Activated CD4-positive, alpha-beta T cell treated with anti-CD3 and anti-CD28 coated beads, Interleukin-2, amount 10 ng/mL, durations not matched to agents 24 days and 14 days (primary cell): ENCODE measurements around the gene SNX17. TPM values are rescaled to one million over a fixed set of nuclear protein-coding genes. Genes with fewer than 3 reads are reported as not detected.

Experiments
- DNase-seq: peaks from one replicate; pipeline ENCODE4 v3.0.0; 2022
- H3K27ac Mint-ChIP-seq: one replicate; pipeline ENCODE4 v1.8.0; 2022; ENCODE audit warnings: mild to moderate bottlenecking, mixed read lengths
- H3K27me3 Mint-ChIP-seq: one replicate; pipeline ENCODE4 v1.8.0; 2022; ENCODE audit warnings: mixed read lengths
- H3K36me3 Mint-ChIP-seq: one replicate; pipeline ENCODE4 v1.8.0; 2022; ENCODE audit warnings: low read depth, mild to moderate bottlenecking, mixed read lengths
- H3K4me1 Mint-ChIP-seq: one replicate; pipeline ENCODE4 v1.8.0; 2021; ENCODE audit warnings: mixed read lengths
- H3K4me3 Mint-ChIP-seq: one replicate; pipeline ENCODE4 v1.8.0; 2022; ENCODE audit warnings: mild to moderate bottlenecking, moderate library complexity, mixed read lengths
- H3K9me3 Mint-ChIP-seq: one replicate; pipeline ENCODE4 v1.8.0; 2021; ENCODE audit warnings: mixed read lengths
- intact Hi-C: fragments of 100-400 bp; cut with micrococcal nuclease; formaldehyde crosslinking; loops from one replicate; pipeline ENCODE4 v1.15.1; 2023
- total RNA-seq: library from RNA; stranded (reverse); gene quantifications from 2 replicates; pipeline ENCODE4 v1.2.3, GENCODE V29; 2022

Gene SNX17
- total RNA-seq, 1 donor from 2014 or later: 120 TPM

- H3K4me3 Mint-ChIP-seq: no peak overlapping the region
- no peaks in the 10 kb centered on the region for H3K9me3 Mint-ChIP-seq
- H3K36me3 Mint-ChIP-seq: peaks cover 71% of the 10 kb centered on the region
- peaks cover 38% of the 10 kb centered on the region for H3K4me1 Mint-ChIP-seq
- DNase-seq: no peak
- intact Hi-C loops: no loop called here
- no peak overlapping the region for H3K27ac Mint-ChIP-seq
- H3K27me3 Mint-ChIP-seq: no peaks in the 10 kb centered on the region
Measured at GRCh38 chr2:27376151-27376865, 5.9 kb downstream of the SNX17 start.

- intact Hi-C loops: no loop called here
- Mint-ChIP-seq H3K4me1 (peaks cover 35% of the 10 kb centered on the region), H3K27ac (no peak overlapping the region), H3K4me3 (no peak overlapping the region), H3K9me3 (no peaks in the 10 kb centered on the region), H3K27me3 (no peaks in the 10 kb centered on the region), H3K36me3 (peaks cover 74% of the 10 kb centered on the region)
- no peak for DNase-seq
Measured at GRCh38 chr2:27376866-27377617, 6.6 kb downstream of the SNX17 start.

- intact Hi-C loops: no loop called here
- Mint-ChIP-seq H3K4me3 (peak overlapping the region; percentile 12), H3K36me3 (peaks cover 72% of the 10 kb centered on the region), H3K27ac (peak overlapping the region; percentile 68), H3K27me3 (no peaks in the 10 kb centered on the region), H3K9me3 (no peaks in the 10 kb centered on the region), H3K4me1 (peaks cover 32% of the 10 kb centered on the region)
- DNase-seq: no peak
Measured at GRCh38 chr2:27377618-27378095, 7.2 kb downstream of the SNX17 start.

GRCh38 chr2:27378096-27378808 is 7.8 kb downstream of the SNX17 start:
- H3K4me3 Mint-ChIP-seq: no peak overlapping the region
- intact Hi-C loops: no loop called here
- H3K4me1 Mint-ChIP-seq: peaks cover 28% of the 10 kb centered on the region
- H3K9me3 Mint-ChIP-seq: no peaks in the 10 kb centered on the region
- H3K36me3 Mint-ChIP-seq: peaks cover 68% of the 10 kb centered on the region
- H3K27me3 Mint-ChIP-seq: no peaks in the 10 kb centered on the region
- DNase-seq: no peak
- no peak overlapping the region for H3K27ac Mint-ChIP-seq

- H3K4me1 Mint-ChIP-seq: peaks cover 30% of the 10 kb centered on the region
- H3K27ac Mint-ChIP-seq: peak overlapping the region; percentile 96
- intact Hi-C loops: no loop called here
- H3K36me3 Mint-ChIP-seq: peaks cover 70% of the 10 kb centered on the region
- no peaks in the 10 kb centered on the region for H3K27me3 Mint-ChIP-seq
- no peaks in the 10 kb centered on the region for H3K9me3 Mint-ChIP-seq
- peak overlapping the region; percentile 95 for H3K4me3 Mint-ChIP-seq
- no peak for DNase-seq
Measured at GRCh38 chr2:27378809-27379290, 8.4 kb downstream of the SNX17 start.

GRCh38 chr2:27379383-27379835 is 9.0 kb downstream of the SNX17 start:
- peaks cover 31% of the 10 kb centered on the region for H3K4me1 Mint-ChIP-seq
- intact Hi-C loops: no loop called here
- H3K4me3 Mint-ChIP-seq: peak overlapping the region; percentile 95
- no peaks in the 10 kb centered on the region for H3K27me3 Mint-ChIP-seq
- H3K27ac Mint-ChIP-seq: peak overlapping the region; percentile 96
- H3K36me3 Mint-ChIP-seq: peaks cover 75% of the 10 kb centered on the region
- no peak for DNase-seq
- H3K9me3 Mint-ChIP-seq: no peaks in the 10 kb centered on the region

- Mint-ChIP-seq H3K4me3 (peak overlapping the region; percentile 95), H3K36me3 (peaks cover 73% of the 10 kb centered on the region), H3K9me3 (no peaks in the 10 kb centered on the region)
Measured at GRCh38 chr2:27379836-27380625, 9.6 kb downstream of the SNX17 start.

GRCh38 chr2:27380626-27381545 is 10.5 kb downstream of the SNX17 start, which contains the start of gene ZNF513:
TSS of gene ZNF513 (minus strand) at chr2:27380734. CDS start at chr2:27380526, 208 bp downstream.
- Mint-ChIP-seq H3K4me3 (peak within 1 kb of the TSS; percentile 95), H3K4me1 (peaks cover 30% of the 10 kb centered on the region), H3K27ac (peak within 1 kb of the TSS; percentile 97), H3K27me3 (no peaks in the 10 kb centered on the region), H3K36me3 (peaks cover 74% of the 10 kb centered on the region), H3K9me3 (no peaks in the 10 kb centered on the region)
- DNase-seq: peak; percentile 97
- intact Hi-C loops: loop anchor here (1.0 to 5.0 kb wide), 4 partner anchors 11 to 301 kb away; partner anchors contain the start of genes EIF2B4, NRBP1, PPM1G and SNX17

More at GRCh38 chr2:27379836-27380625, 9.6 kb downstream of the SNX17 start:
- peak; percentile 75 for DNase-seq
- H3K27me3 Mint-ChIP-seq: no peaks in the 10 kb centered on the region
- intact Hi-C loops: loop anchor here (1.0 to 5.0 kb wide), 4 partner anchors 10 to 302 kb away; partner anchors contain the start of genes EIF2B4, NRBP1, PPM1G and SNX17
- H3K27ac Mint-ChIP-seq: peak overlapping the region; percentile 96
- peaks cover 31% of the 10 kb centered on the region for H3K4me1 Mint-ChIP-seq

GRCh38 chr2:27381577-27382181 is 11.3 kb downstream of the SNX17 start:
- peak overlapping the region; percentile 97 for H3K27ac Mint-ChIP-seq
- intact Hi-C loops: loop anchor here (2.0 to 5.0 kb wide), 3 partner anchors 27 to 301 kb away; partner anchors contain the start of genes NRBP1 and PPM1G
- peak overlapping the region; percentile 95 for H3K4me3 Mint-ChIP-seq
- DNase-seq: no peak
- no peaks in the 10 kb centered on the region for H3K27me3 Mint-ChIP-seq
- peaks cover 68% of the 10 kb centered on the region for H3K36me3 Mint-ChIP-seq
- peaks cover 30% of the 10 kb centered on the region for H3K4me1 Mint-ChIP-seq
- H3K9me3 Mint-ChIP-seq: no peaks in the 10 kb centered on the region

- H3K9me3 Mint-ChIP-seq: no peaks in the 10 kb centered on the region
- DNase-seq: no peak
- peak overlapping the region; percentile 30 for H3K4me3 Mint-ChIP-seq
- H3K36me3 Mint-ChIP-seq: peaks cover 26% of the 10 kb centered on the region
- intact Hi-C loops: no loop called here
- peaks cover 23% of the 10 kb centered on the region for H3K4me1 Mint-ChIP-seq
- H3K27me3 Mint-ChIP-seq: no peaks in the 10 kb centered on the region
- peak overlapping the region; percentile 71 for H3K27ac Mint-ChIP-seq
Measured at GRCh38 chr2:27390822-27391679, 20.6 kb downstream of the SNX17 start.

GRCh38 chr2:27393225-27393624 is 22.8 kb downstream of the SNX17 start:
- no peaks in the 10 kb centered on the region for H3K9me3 Mint-ChIP-seq
- intact Hi-C loops: no loop called here
- peaks cover 23% of the 10 kb centered on the region for H3K4me1 Mint-ChIP-seq
- no peak overlapping the region for H3K4me3 Mint-ChIP-seq
- no peak overlapping the region for H3K27ac Mint-ChIP-seq
- H3K36me3 Mint-ChIP-seq: peaks cover 21% of the 10 kb centered on the region
- no peak for DNase-seq
- no peaks in the 10 kb centered on the region for H3K27me3 Mint-ChIP-seq
